Measurements from ENCODE around the gene SPDYC.

SPDYC gene

GRCh38 chr11:65170058-65170534 lies at the start of gene SPDYC:
Gene SPDYC (plus strand): TSS chr11:65170233. CDS start chr11:65171358, 1,125 bp downstream.
- DNase-seq = no peak

GRCh38 chr11:65120831-65121230 lies 49.2 kb upstream of the SPDYC start:
- no peak for DNase-seq

- no peak for DNase-seq
Measured at GRCh38 chr11:65121447-65121864, 48.6 kb upstream of the SPDYC start.

GRCh38 chr11:65121865-65122696 lies 48.0 kb upstream of the SPDYC start, which contains the start of the genes FAU and MRPL49:
Gene FAU (minus strand): TSS chr11:65122134. CDS start chr11:65121813, 321 bp downstream.
Gene MRPL49 (plus strand): TSS chr11:65122321. CDS start chr11:65122347, 26 bp downstream.
- DNase-seq = peak; percentile 94 to 99 (median 97)

- no peak for DNase-seq
Measured at GRCh38 chr11:65124480-65125196, 45.4 kb upstream of the SPDYC start.

- no peak for DNase-seq
Measured at GRCh38 chr11:65125197-65126056, 44.6 kb upstream of the SPDYC start.

GRCh38 chr11:65126624-65127274 lies 43.3 kb upstream of the SPDYC start:
- no peak for DNase-seq

GRCh38 chr11:65127473-65128181 lies 42.4 kb upstream of the SPDYC start:
- DNase-seq = no peak

- no peak for DNase-seq
Measured at GRCh38 chr11:65128182-65129145, 41.6 kb upstream of the SPDYC start.

GRCh38 chr11:65129649-65130441 lies 40.2 kb upstream of the SPDYC start:
- DNase-seq = no peak

- DNase-seq = no peak
Measured at GRCh38 chr11:65130631-65131416, 39.2 kb upstream of the SPDYC start.

- DNase-seq = no peak
Measured at GRCh38 chr11:65131417-65131776, 38.6 kb upstream of the SPDYC start.

GRCh38 chr11:65131895-65132237 lies 38.2 kb upstream of the SPDYC start:
- DNase-seq = no peak

- no peak for DNase-seq
Measured at GRCh38 chr11:65132238-65132987, 37.6 kb upstream of the SPDYC start.

GRCh38 chr11:65132988-65133700 lies 36.9 kb upstream of the SPDYC start:
- DNase-seq = peak in 1 of 4 experiments; percentile 18

GRCh38 chr11:65133724-65134123 lies 36.3 kb upstream of the SPDYC start:
- DNase-seq = no peak

GRCh38 chr11:65134240-65134951 lies 35.6 kb upstream of the SPDYC start, which contains the start of gene SYVN1:
Gene SYVN1 (minus strand): TSS chr11:65134519. CDS start chr11:65133601, 918 bp downstream.
- DNase-seq = peak; percentile 83 to 88 (median 85)

Data from activated CD4-positive, CD25-positive, alpha-beta regulatory T cell (primary cell).